ENCODE data around the gene ZNF844.
"Not testable (repeated sequence)": the region's sequence is repeated elsewhere in the genome, so short reads cannot be mapped to it uniquely, and the experiment has no call there.

Gene ZNF844

GRCh38 chr19:12092956-12093355, 28.4 kb downstream of the ZNF844 start:
- H3K4me3 ChIP-seq (ENCODE audit: control insufficient read depth, low read depth, low read length) = peak overlapping the region; percentile 77
- TF ChIP-seq CTCF (conservative IDR thresholded peaks at IDR 0.05; ENCODE audit: control insufficient read depth, insufficient read depth, low read depth, low read length) = no peak
- DNase-seq (ENCODE audit: low read depth) = peak; percentile 22

DNA sequence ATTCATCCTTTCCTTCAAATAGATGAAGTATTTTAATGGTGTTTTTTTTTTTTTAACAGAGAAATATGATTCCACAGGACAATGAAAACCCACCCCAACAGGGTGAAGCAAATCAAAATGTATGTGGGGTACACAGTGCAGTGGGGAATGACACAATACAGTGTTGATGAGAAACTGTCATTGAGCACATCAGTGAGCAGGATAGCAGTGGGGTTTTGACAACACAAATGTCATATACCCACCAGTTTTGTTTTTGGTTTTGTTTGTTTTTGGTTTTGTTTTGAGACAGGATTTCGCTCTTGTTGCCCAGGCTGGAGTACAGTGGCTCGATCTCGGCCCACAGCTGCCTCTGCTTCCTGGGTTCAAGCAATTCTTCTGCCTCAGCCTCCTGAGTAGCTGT, 29.2 kb downstream of the ZNF844 start:
- DNase-seq (ENCODE audit: low read depth) = no peak
- no peak overlapping the region for H3K4me3 ChIP-seq (ENCODE audit: control insufficient read depth, low read depth, low read length)
- no peak for TF ChIP-seq CTCF (conservative IDR thresholded peaks at IDR 0.05; ENCODE audit: control insufficient read depth, insufficient read depth, low read depth, low read length)

- DNase-seq (ENCODE audit: low read depth) = peak; percentile 71
- no peak overlapping the region for H3K4me3 ChIP-seq (ENCODE audit: control insufficient read depth, low read depth, low read length)
- TF ChIP-seq CTCF (conservative IDR thresholded peaks at IDR 0.05; ENCODE audit: control insufficient read depth, insufficient read depth, low read depth, low read length) = no peak
Observed at GRCh38 chr19:12095111-12095790, 30.7 kb downstream of the ZNF844 start.

DNA sequence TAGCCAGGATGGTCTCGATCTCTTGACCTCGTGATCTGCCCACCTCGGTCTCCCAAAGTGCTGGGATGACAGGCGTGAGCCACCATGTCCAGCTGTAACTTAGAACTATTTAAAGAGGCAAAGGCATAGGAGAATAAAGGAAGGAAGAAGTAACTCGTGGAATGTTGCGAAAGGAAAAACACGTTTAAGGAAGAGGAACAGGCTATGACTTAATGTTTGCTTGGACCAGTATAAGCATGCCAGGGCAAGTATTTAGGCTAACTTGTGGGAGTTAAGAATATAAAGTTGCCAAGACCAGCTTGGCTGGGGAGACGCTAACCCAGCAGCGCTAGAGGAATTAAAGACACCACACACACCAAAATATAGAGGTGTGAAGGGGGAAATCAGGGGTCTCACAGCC, 33.5 kb downstream of the ZNF844 start:
- DNase-seq (ENCODE audit: low read depth) = no peak
- H3K4me3 ChIP-seq (ENCODE audit: control insufficient read depth, low read depth, low read length) = no peak overlapping the region
- no peak for TF ChIP-seq CTCF (conservative IDR thresholded peaks at IDR 0.05; ENCODE audit: control insufficient read depth, insufficient read depth, low read depth, low read length)

DNA sequence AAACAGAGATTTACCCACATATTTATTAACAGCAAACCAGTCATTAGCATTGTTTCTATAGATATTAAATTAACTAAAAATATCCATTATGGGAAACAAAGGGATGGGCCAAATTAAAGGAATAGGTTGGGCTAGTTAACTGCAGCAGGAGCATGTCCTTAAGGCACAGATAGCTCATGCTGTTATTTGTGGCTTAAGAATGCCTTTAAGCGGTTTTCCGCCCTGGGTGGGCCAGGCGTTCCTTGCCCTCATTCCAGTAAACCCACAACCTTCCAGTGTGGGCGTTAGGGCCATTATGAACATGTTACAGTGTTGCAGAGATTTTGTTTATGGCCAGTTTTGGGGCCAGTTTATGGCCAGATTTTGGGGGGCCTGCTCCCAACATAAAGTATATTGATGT, 39.4 kb downstream of the ZNF844 start:
- not testable (repeated sequence) for H3K4me3 ChIP-seq (ENCODE audit: control insufficient read depth, low read depth, low read length); DNase-seq (ENCODE audit: low read depth)

- TF ChIP-seq CTCF (conservative IDR thresholded peaks at IDR 0.05; ENCODE audit: control insufficient read depth, insufficient read depth, low read depth, low read length) = no peak
- no peak overlapping the region for H3K4me3 ChIP-seq (ENCODE audit: control insufficient read depth, low read depth, low read length)
- no peak for DNase-seq (ENCODE audit: low read depth)
Observed at GRCh38 chr19:12111176-12111575, 46.6 kb downstream of the ZNF844 start.

- no peak for TF ChIP-seq CTCF (conservative IDR thresholded peaks at IDR 0.05; ENCODE audit: control insufficient read depth, insufficient read depth, low read depth, low read length)
- no peak overlapping the region for H3K4me3 ChIP-seq (ENCODE audit: control insufficient read depth, low read depth, low read length)
- no peak for DNase-seq (ENCODE audit: low read depth)
Observed at GRCh38 chr19:12111943-12112637, 47.6 kb downstream of the ZNF844 start.
